Measurements from ENCODE around the gene MOK.
"Not testable (repeated sequence)": the region's sequence is repeated elsewhere in the genome, so short reads cannot be mapped to it uniquely, and the experiment has no call there.

Gene MOK

GRCh38 chr14:102280376-102280962 lies 24.5 kb downstream of the MOK start:
- DNase-seq: no peak

GRCh38 chr14:102279688-102280348 lies 25.1 kb downstream of the MOK start:
- DNase-seq: no peak

- DNase-seq: no peak
Observed at GRCh38 chr14:102279282-102279681, 25.7 kb downstream of the MOK start.

GRCh38 chr14:102278631-102278935 lies 26.4 kb downstream of the MOK start:
- no peak for DNase-seq

DNA sequence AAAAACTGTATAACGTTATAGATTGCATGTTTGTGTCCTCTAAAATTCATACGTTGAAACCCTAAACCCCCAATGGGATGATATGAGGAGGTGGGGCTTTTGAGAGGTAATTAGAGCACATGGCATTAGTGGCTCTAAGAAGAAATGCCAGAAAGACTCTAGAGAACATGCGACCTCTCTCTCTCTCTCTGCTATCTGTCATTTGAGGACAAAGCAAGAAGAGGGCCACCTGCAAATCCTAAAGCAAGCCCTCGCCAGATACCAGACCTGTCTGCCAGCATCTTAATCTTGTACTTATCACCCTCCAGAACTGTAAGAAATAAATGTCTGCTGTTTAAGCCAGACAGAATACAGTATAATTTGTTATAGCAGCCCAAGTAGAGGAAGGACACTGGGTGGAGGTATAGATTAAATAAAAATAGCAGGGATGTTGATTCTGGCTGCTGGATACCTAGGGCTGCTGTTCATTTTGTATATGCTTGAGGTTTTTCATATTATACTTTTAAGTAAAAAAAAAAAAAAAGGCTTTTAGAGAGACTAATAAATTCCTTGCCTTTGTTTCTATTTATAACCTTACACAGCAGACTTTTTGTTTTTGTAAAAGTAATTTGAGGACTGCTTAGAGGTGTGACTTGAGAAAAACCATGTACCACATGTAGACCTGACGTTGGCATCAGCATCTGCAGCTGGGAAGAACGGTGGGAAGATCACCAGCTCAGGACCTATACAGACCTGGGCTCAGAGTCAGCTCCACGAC lies 26.9 kb downstream of the MOK start:
- DNase-seq: no peak

GRCh38 chr14:102275866-102276265 lies 29.1 kb downstream of the MOK start:
- DNase-seq: no peak

- no peak for DNase-seq
Observed at GRCh38 chr14:102272392-102272791, 32.6 kb downstream of the MOK start.

- DNase-seq: no peak
Observed at GRCh38 chr14:102264775-102265174, 40.2 kb downstream of the MOK start.

DNA sequence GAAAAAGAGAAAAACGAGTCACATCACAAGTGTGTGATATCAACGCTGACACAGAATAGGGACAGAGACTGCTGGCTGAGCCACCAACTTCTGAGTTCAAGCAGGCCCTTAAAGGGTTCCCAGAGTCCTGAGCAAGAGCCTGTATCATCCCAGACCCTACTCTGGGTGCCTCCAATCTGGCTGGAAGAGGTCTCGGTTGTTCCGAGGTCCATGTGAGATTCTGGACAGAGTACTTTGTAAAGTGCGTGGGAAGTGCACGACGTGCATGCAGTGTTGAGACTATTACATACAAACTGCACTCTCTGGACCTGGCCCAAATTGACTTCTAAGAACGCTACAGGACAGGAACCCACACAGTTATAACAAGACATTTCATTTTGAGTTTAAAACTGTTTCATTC lies 40.6 kb downstream of the MOK start:
- DNase-seq: no peak

DNA sequence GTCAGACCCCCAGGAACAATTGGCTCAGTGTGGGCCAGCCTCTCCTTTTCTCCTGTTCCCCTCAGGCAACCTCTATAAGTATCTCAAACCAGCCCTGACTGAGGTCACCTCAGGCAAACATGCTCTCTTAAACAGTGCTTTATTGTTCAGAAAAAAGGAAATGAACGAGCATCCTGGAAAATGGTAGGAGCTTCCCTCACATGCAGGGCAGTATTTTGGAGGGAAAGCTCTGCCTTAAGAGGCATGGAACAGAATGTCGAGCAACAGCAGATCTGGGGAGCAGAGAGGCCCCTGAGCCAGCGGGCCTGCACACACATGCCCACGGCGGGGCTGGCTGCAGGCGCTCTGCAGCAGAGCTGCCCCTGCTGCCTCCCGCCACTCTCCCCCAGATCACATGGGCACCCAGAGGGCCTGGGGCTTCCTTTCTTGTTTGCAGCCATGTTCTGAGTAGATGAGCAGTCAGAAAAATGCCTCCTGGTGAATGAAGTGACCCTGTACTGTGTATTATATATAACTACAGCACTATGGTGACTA lies 42.0 kb downstream of the MOK start:
- DNase-seq: no peak

GRCh38 chr14:102258136-102258535 lies 46.8 kb downstream of the MOK start:
- no peak for DNase-seq

DNA sequence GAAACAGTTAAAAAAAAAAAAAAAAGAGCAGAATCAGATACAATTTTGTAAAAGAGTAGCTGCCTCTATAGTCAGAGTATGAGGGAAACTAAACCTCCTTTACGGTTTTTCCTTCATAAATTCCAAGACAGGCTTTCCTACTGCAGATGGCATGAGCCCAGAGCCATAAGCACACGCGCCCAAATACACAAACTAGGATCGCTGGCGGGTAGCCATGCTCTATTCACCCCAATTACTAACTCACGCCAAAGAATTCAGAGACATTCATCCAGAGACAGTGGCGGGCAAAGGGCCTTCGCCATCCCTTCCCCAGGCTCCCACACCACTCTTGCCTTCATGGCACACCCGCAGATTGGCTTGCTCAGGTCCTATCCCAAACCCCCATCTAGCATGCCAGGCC lies 48.2 kb downstream of the MOK start:
- no peak for DNase-seq

- DNase-seq: no peak
Observed at GRCh38 chr14:102255401-102256190, 49.4 kb downstream of the MOK start.

- no peak for DNase-seq
Observed at GRCh38 chr14:102252834-102253801, 51.8 kb downstream of the MOK start.

DNA sequence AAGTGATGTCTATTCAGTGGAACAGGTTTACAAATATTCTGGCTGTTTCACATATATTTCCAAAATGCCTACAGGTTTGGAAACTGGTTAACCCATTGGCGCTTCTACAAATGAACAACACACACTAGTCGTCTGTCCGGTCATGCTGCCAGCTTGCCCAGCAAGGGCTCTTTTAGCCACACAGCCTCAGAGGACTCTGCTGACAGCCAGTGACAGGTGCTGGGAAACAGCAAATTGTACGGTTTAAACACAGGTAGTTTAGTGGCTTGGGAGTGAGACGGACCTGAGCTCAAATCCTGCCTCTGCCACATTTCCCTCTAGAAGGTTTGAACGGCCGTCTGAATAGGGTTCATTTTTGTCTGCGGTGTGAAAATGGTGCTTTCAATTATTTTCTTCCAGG lies 53.8 kb downstream of the MOK start:
- no peak for DNase-seq

DNA sequence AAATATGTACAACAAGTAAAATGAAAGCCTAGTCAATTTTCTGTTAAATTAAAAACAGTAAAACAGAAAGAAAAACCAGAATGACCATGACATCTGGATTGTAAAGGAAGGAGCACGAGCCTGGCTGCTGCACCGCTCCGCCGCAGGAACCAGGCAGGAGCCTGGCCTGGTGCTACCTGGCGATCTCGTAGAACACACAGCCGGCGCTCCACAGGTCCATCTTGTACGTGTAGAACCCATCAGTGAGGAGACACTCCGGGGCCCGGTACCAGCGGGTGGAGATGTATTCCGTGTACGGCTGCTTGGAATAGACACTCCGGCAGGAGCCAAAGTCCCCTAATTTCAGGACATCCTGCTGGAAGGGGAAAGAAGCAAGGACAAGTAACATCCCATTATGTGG lies 54.3 kb downstream of the MOK start:
- DNase-seq: no peak

DNA sequence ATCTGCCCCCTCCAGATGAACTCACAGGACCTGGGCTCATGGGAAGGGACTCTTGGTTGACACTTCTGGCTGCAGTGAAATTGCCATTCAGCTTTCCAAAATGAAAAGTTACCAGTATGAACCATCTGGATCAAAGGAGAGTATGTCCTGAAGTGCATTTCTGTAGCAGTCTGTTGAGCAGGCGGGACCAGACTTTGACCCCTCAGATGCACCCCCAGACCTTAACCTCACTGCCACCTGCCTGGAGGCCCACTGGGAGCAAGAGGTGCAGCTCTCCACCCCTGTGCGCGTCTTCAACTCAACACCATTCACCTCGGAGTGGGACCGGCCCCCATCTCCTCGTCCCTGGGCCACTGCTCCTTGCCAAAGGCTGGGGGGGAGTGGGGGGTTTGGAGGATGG lies 55.0 kb downstream of the MOK start:
- no peak for DNase-seq

- no peak for DNase-seq
Observed at GRCh38 chr14:102249041-102249440, 55.9 kb downstream of the MOK start.

- DNase-seq: no peak
Observed at GRCh38 chr14:102248121-102248520, 56.8 kb downstream of the MOK start.

GRCh38 chr14:102246071-102246470 lies 58.9 kb downstream of the MOK start:
- DNase-seq: no peak

DNA sequence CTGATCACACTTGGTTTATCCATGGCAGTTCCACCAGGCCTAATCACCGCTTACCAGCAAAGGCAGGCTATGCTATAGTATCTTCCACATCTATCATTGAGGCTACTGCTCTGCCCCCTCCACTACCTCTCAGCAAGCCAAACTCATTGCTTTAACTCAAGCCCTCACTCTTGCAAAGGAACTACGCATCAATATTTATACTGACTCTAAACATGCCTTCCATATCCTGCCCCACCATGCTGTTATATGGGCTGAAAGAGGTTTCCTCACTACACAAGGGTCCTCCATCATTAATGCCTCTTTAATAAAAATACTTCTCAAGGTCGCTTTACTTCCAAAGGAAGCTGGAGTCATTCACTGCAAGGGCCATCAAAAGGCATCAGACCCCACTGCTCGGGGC lies 61.2 kb downstream of the MOK start:
- DNase-seq: not testable (repeated sequence)

DNA sequence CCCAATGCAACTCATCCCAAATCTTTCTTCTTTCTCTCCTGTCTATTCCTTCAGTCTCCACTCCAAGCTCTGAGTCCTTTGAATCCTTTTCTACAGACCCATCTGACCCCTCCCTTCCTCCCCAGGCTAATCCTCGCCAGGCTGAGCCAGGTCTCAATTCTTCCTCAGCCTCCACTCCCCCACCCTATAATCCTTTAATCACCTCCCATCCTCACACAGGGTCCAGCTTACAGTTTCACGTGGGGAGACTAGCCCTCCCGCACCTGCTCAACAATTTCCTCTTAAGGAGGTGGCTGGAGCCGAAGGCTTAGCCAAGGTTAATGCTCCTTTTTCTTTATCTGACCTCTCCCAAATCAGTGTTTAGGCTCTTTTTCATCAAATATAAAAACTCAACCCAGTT lies 63.8 kb downstream of the MOK start:
- DNase-seq: no peak
